ENCODE results near the gene LRP1B.

DNA sequence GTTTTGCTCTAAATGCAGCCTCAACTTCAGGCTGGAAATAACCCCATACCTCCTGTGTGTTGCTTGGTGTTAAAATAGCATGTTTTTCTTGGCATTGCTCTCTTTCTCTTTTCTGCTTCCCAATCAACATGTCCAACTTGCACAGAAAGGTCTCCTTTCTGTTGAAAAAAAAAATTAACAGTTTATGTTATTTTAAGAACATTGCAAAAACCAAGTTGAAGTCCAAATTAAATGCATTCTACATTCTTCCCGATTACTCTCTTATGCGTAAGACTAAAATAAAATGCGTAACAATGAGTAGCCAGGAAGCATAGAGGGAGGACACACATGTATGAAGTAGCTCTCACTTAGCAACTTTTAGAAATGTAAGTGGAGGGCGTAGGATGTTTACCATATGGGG is 1944.5 kb downstream of the LRP1B start:
- TF ChIP-seq TAF1 (IDR thresholded peaks at IDR 0.05; ENCODE audit: borderline replicate concordance, insufficient read depth, low read length) (no peak), POLR2AphosphoS5 (IDR thresholded peaks at IDR 0.05; ENCODE audit: low read depth, low read length) (no peak), REST (IDR thresholded peaks at IDR 0.05; ENCODE audit: insufficient read depth in 1 of 2, low read depth in 2 of 2, low read length in 2 of 2) (no peak)

Measured in PFSK-1 (cell line).